Hepatocyte (in vitro differentiated cells): ENCODE data around the gene MFAP1.

ENCODE experiments used
- CTCF ChIP-seq: fragments of 200-600 bp; sonication (generic); IDR thresholded peaks from 2 replicates; pipeline ENCODE4 v1.5.1; 2016; ENCODE audit warnings: antibody characterized with exemption, mild to moderate bottlenecking; ENCODE audit not compliant: poor library complexity
- EZH2 ChIP-seq: fragments of 200-600 bp; sonication (generic); IDR thresholded peaks from 2 replicates; pipeline ENCODE4 v1.6.1; 2016; ENCODE audit warnings: antibody characterized with exemption, mild to moderate bottlenecking, borderline replicate concordance
- EZH2phosphoT487 ChIP-seq: fragments of 200-600 bp; sonication (generic); IDR thresholded peaks from one replicate; pipeline ENCODE4 v1.6.1; 2018; ENCODE audit warnings: antibody characterized with exemption, mild to moderate bottlenecking, low read depth, moderate library complexity; ENCODE audit not compliant: unreplicated experiment, severe bottlenecking

- TF ChIP-seq CTCF (no peak), EZH2 (no peak), EZH2phosphoT487 (no peak)
Measured at GRCh38 chr15:43800286-43801141, 24.0 kb downstream of the MFAP1 start, which contains the start of gene HYPK.
